A673 (cell line): ENCODE results near the gene PPP2R5A. TPM values are rescaled to one million over a fixed set of nuclear protein-coding genes. Genes with fewer than 3 reads are reported as not detected.

Experiments
- BruUV-seq: library from RNA; stranded (reverse); fragments of 400-500 nt; replicated peaks from 2 replicates; lab custom pipeline; 2021; lab: Mats Ljungman, UMichigan
- CTCF ChIA-PET: fragments of 300-600 bp; sonication (Branson Sonifier 250); formaldehyde crosslinking; loops from one replicate; lab custom pipeline; 2022; ENCODE audit warnings: antibody characterized with exemption; lab: Charles Lee
- POLR2A ChIA-PET: fragments of 300-600 bp; sonication (Branson Sonifier 250); formaldehyde crosslinking; loops from one replicate; lab custom pipeline; 2022; ENCODE audit warnings: antibody characterized with exemption; ENCODE audit not compliant: low non-redundant PET; lab: Charles Lee
- DNase-seq: peaks from one replicate; pipeline ENCODE4 v3.0.0-alpha.2; 2015; ENCODE audit warnings: low spot score
- H3K27ac ChIP-seq: fragments of 200-600 bp; sonication (generic); 2 replicates; pipeline ENCODE4 v1.5.1; 2016; ENCODE audit warnings: mixed run types, low read depth, mild to moderate bottlenecking, mixed read lengths, antibody characterized with exemption, low read length; ENCODE audit not compliant: poor library complexity, severe bottlenecking
- H3K27me3 ChIP-seq: fragments of 200-600 bp; sonication (generic); replicated peaks from 2 replicates; pipeline ENCODE4 v1.6.1; 2017; ENCODE audit warnings: mixed run types, low read depth, mild to moderate bottlenecking, mixed read lengths, antibody characterized with exemption, low read length; ENCODE audit not compliant: insufficient read depth, poor library complexity
- H3K36me3 ChIP-seq: fragments of 200-600 bp; sonication (generic); 2 replicates; pipeline ENCODE4 v1.6.1; 2016; ENCODE audit warnings: mixed run types, mild to moderate bottlenecking, mixed read lengths, antibody characterized with exemption, low read length; ENCODE audit not compliant: insufficient read depth, poor library complexity, severe bottlenecking
- H3K4me1 ChIP-seq: fragments of 200-600 bp; sonication (generic); 2 replicates; pipeline ENCODE4 v1.6.1; 2017; ENCODE audit warnings: mixed run types, mild to moderate bottlenecking, mixed read lengths, antibody characterized with exemption, low read length; ENCODE audit not compliant: insufficient read depth, poor library complexity, severe bottlenecking
- H3K4me3 ChIP-seq: fragments of 200-600 bp; sonication (generic); 2 replicates; pipeline ENCODE4 v1.5.1; 2016; ENCODE audit warnings: low read depth, mixed run types, mild to moderate bottlenecking, mixed read lengths, low read length; ENCODE audit not compliant: poor library complexity, severe bottlenecking
- H3K9me3 ChIP-seq: fragments of 200-600 bp; sonication (generic); 2 replicates; pipeline ENCODE4 v1.6.1; 2016; ENCODE audit warnings: mixed run types, low read depth, mild to moderate bottlenecking, mixed read lengths, antibody characterized with exemption, low read length; ENCODE audit not compliant: poor library complexity, severe bottlenecking
- CTCF ChIP-seq: fragments of 300-800, 200-600 bp; sonication (generic); conservative IDR thresholded peaks from 2 replicates; pipeline ENCODE4 v1.5.1; 2017; ENCODE audit warnings: low read depth, mild to moderate bottlenecking, antibody characterized with exemption, low read length, moderate library complexity, mixed read lengths
- EZH2 ChIP-seq: fragments of 200-600 bp; sonication (generic); IDR thresholded peaks from 2 replicates; pipeline ENCODE4 v1.6.1; 2017; ENCODE audit warnings: borderline replicate concordance, low read depth, mild to moderate bottlenecking, mixed read lengths, antibody characterized with exemption, low read length; ENCODE audit not compliant: poor library complexity, severe bottlenecking
- intact Hi-C: fragments of 100-400 bp; cut with micrococcal nuclease; formaldehyde crosslinking; loops from one replicate; pipeline ENCODE4 v1.10.0; 2022; ENCODE audit not compliant: unreplicated experiment
- total RNA-seq: library from RNA; stranded (reverse); gene quantifications from 2 replicates; pipeline ENCODE4 v1.2.3, GENCODE V29; 2021

PPP2R5A gene
- total RNA-seq, 1 experiment from 2014 or later, result 13.9 TPM

- no peaks in the 10 kb centered on the region for H3K9me3 ChIP-seq
- DNase-seq, result no peak
- no peaks in the 10 kb centered on the region for H3K36me3 ChIP-seq
- H3K4me3 ChIP-seq, result no peak overlapping the region
- POLR2A ChIA-PET, result no interaction called here
- no peak for TF ChIP-seq CTCF
- TF ChIP-seq EZH2, result no peak
- intact Hi-C loops, result no loop called here
- CTCF ChIA-PET, result no interaction called here
- H3K27ac ChIP-seq, result no peak overlapping the region
- BruUV-seq, result no TSS peak
- peaks cover 9% of the 10 kb centered on the region for H3K4me1 ChIP-seq
- H3K27me3 ChIP-seq, result no peaks in the 10 kb centered on the region
These were observed 10.4 kb downstream of the PPP2R5A start for GRCh38 chr1:212295579-212295978.

- ChIA-PET POLR2A (no interaction called here), CTCF (no interaction called here)
These were observed 12.1 kb downstream of the PPP2R5A start for GRCh38 chr1:212297338-212297737.

GRCh38 chr1:212301580-212301979 is 16.4 kb downstream of the PPP2R5A start:
- intact Hi-C loops, result no loop called here
- ChIA-PET CTCF (no interaction called here), POLR2A (no interaction called here)
- DNase-seq, result no peak
- H3K27me3 ChIP-seq, result no peaks in the 10 kb centered on the region
- no TSS peak for BruUV-seq
- H3K27ac ChIP-seq, result no peak overlapping the region
- H3K4me1 ChIP-seq, result no peaks in the 10 kb centered on the region
- H3K36me3 ChIP-seq, result no peaks in the 10 kb centered on the region
- H3K4me3 ChIP-seq, result no peak overlapping the region
- TF ChIP-seq CTCF, result no peak
- TF ChIP-seq EZH2, result no peak
- H3K9me3 ChIP-seq, result no peaks in the 10 kb centered on the region

More at GRCh38 chr1:212297338-212297737, 12.1 kb downstream of the PPP2R5A start:
- no peak for TF ChIP-seq CTCF
- TF ChIP-seq EZH2, result no peak
- no peak overlapping the region for H3K4me3 ChIP-seq
- H3K27me3 ChIP-seq, result no peaks in the 10 kb centered on the region
- intact Hi-C loops, result no loop called here
- no peak for DNase-seq
- BruUV-seq, result no TSS peak
- no peak overlapping the region for H3K27ac ChIP-seq
- no peaks in the 10 kb centered on the region for H3K36me3 ChIP-seq
- no peaks in the 10 kb centered on the region for H3K4me1 ChIP-seq
- no peaks in the 10 kb centered on the region for H3K9me3 ChIP-seq
